K562 (cell line): ENCODE results near the gene CIAO3. TPM values are rescaled to one million over a fixed set of nuclear protein-coding genes. Genes with fewer than 3 reads are reported as not detected.

Source experiments
- ADNP ChIP-seq: fragments of 200-800 bp; sonication (Bioruptor generic); IDR thresholded peaks from 2 replicates; pipeline ENCODE4 v1.6.1; 2016; ENCODE audit warnings: missing genetic modification characterization, missing compliant biosample characterization
- CHD1 ChIP-seq: fragments of 200-600 bp; sonication (generic); IDR thresholded peaks from one replicate; pipeline ENCODE4 v1.6.1; 2012; ENCODE audit warnings: mild to moderate bottlenecking, moderate library complexity, low read length, inconsistent platforms
- CREB1 ChIP-seq, 2 experiments: sonication (generic) in 1 of 2; formaldehyde crosslinking in 1 of 2; IDR thresholded peaks; 2 replicates each; pipeline versions ENCODE4 v1.6.1 to v1.8.0; 2012 to 2022; ENCODE audit warnings: inconsistent platforms in 1 of 2, mild to moderate bottlenecking in 1 of 2, missing genetic modification reagents in 1 of 2, moderate library complexity in 1 of 2
- CSDE1 ChIP-seq, 2 experiments: fragments of 450-650 bp; IDR thresholded peaks; 2 replicates each; pipeline ENCODE4 v1.6.1; 2016; ENCODE audit warnings: mild to moderate bottlenecking in 1 of 2
- FUS ChIP-seq: fragments of 200-400 bp; formaldehyde crosslinking; optimal IDR thresholded peaks from 2 replicates; pipeline ENCODE3; 2017; ENCODE audit warnings: low read depth, low read length
- ILF3 ChIP-seq: fragments of 450-650 bp; IDR thresholded peaks from 2 replicates; pipeline ENCODE4 v1.6.1; 2018; ENCODE audit warnings: antibody characterized with exemption, mild to moderate bottlenecking, moderate library complexity, borderline replicate concordance
- IRF2 ChIP-seq: sonication (generic); formaldehyde crosslinking; IDR thresholded peaks from 2 replicates; pipeline ENCODE4 v1.8.1; 2022; ENCODE audit warnings: mild to moderate bottlenecking, missing genetic modification reagents
- KDM5B ChIP-seq: fragments of 200-600 bp; sonication (generic); IDR thresholded peaks from 2 replicates; pipeline ENCODE4 v1.6.1; 2012; ENCODE audit warnings: low read depth, mild to moderate bottlenecking, moderate library complexity, low read length, control low read depth, inconsistent platforms; ENCODE audit not compliant: insufficient replicate concordance
- MEF2D ChIP-seq: conservative IDR thresholded peaks from 2 replicates; pipeline ENCODE4 v1.6.1; 2016; ENCODE audit warnings: low read depth, missing genetic modification characterization, missing compliant biosample characterization
- POLR2B ChIP-seq: fragments of 450-650 bp; IDR thresholded peaks from 2 replicates; pipeline ENCODE4 v1.6.1; 2018; ENCODE audit warnings: low read depth; ENCODE audit not compliant: partially characterized antibody
- SFPQ ChIP-seq: fragments of 200-400 bp; formaldehyde crosslinking; IDR thresholded peaks from 2 replicates; pipeline ENCODE4 v1.6.1; 2017; ENCODE audit warnings: mild to moderate bottlenecking, low read depth, low read length, moderate library complexity
- SMARCA4 ChIP-seq: fragments of 450-650 bp; IDR thresholded peaks from 2 replicates; pipeline ENCODE4 v1.6.1; 2016
- TBP ChIP-seq: optimal IDR thresholded peaks from 2 replicates; pipeline ENCODE3; 2011; ENCODE audit warnings: low read depth, low read length, improper control_type of control experiment
- ZFX ChIP-seq: sonication (generic); formaldehyde crosslinking; IDR thresholded peaks from 2 replicates; pipeline ENCODE4 v1.8.0; 2022; ENCODE audit warnings: mild to moderate bottlenecking, missing genetic modification reagents, moderate library complexity
- ZNF232 ChIP-seq: sonication (generic); formaldehyde crosslinking; IDR thresholded peaks from 2 replicates; pipeline ENCODE4 v1.8.0; 2022; ENCODE audit warnings: mild to moderate bottlenecking, missing genetic modification reagents
- ZNF282 ChIP-seq: sonication (generic); formaldehyde crosslinking; IDR thresholded peaks from 2 replicates; pipeline ENCODE4 v1.8.1; 2023; ENCODE audit warnings: missing genetic modification reagents
- ZNF41 ChIP-seq: fragments of 250-450 bp; sonication (Bioruptor Pico); conservative IDR thresholded peaks from 2 replicates; pipeline ENCODE4 v1.4.0; 2020; ENCODE audit warnings: mild to moderate bottlenecking
- ZNF609 ChIP-seq: sonication (generic); formaldehyde crosslinking; IDR thresholded peaks from 2 replicates; pipeline ENCODE4 v1.8.1; 2023; ENCODE audit warnings: missing genetic modification reagents, mild to moderate bottlenecking, borderline replicate concordance
- polyA plus RNA-seq, 8 experiments: library from polyadenylated mRNA; depleted of rRNA in 4 of 8; stranded (reverse) in 5 of 8; unstranded in 3 of 8; fragments of >200 nt; fragmentation: Nextera tagmentation in 2 of 8; fragmentation: Illumina TruSeq in 1 of 8; extraction: Ambion mirVana in 2 of 8; extraction: Trizol in 1 of 8; gene quantifications; 2 replicates each; pipeline versions ENCODE4 v1.2.1 to v1.2.3, GENCODE V29; 2011 to 2014; ENCODE audit warnings: inconsistent platforms in 1 of 8, missing spikeins in 1 of 8
- total RNA-seq, 7 experiments: library from RNA; depleted of rRNA in 6 of 7; stranded (reverse); fragments of >200 nt in 6 of 7; fragmentation: Illumina TruSeq in 2 of 7; extraction: Trizol in 2 of 7; gene quantifications; 2 replicates each; pipeline versions ENCODE4 v1.2.1 to v1.2.3, GENCODE V29; 2011 to 2021; ENCODE audit warnings: low replicate concordance in 1 of 7

Gene CIAO3
- total and polyA plus RNA-seq, 9 of the 15 experiments (the other 6 are each of a cell fraction or from before 2014, with no cell fraction given): 2.2 to 35.6 (median 18.7) TPM

- TF ChIP-seq ZNF609 (CRISPR knock-in tag): no peak
- no peak for TF ChIP-seq ZFX (CRISPR knock-in tag)
- TF ChIP-seq TBP: no peak
- no peak for TF ChIP-seq CREB1 (IDR thresholded peaks at IDR 0.05)
- no peak for TF ChIP-seq CREB1 (CRISPR knock-in tag; IDR thresholded peaks at IDR 0.05)
- TF ChIP-seq ZNF232 (CRISPR knock-in tag): no peak
- no peak for TF ChIP-seq SMARCA4
- TF ChIP-seq POLR2B: no peak
- no peak for TF ChIP-seq KDM5B
- TF ChIP-seq ZNF41 (CRISPR knock-in tag): no peak
- TF ChIP-seq CHD1: no peak
- no peak for TF ChIP-seq ADNP
- TF ChIP-seq ILF3: no peak
- no peak for TF ChIP-seq SFPQ
- TF ChIP-seq FUS: no peak
- no peak for TF ChIP-seq ZNF282 (CRISPR knock-in tag)
- TF ChIP-seq MEF2D: peak; percentile 84
- no peak for TF ChIP-seq IRF2 (CRISPR knock-in tag)
- peak in 1 of 2 experiments; percentile 100; a peak in 2 of 4 replicates for TF ChIP-seq CSDE1 (IDR thresholded peaks at IDR 0.05)
These were observed 31.0 kb downstream of the CIAO3 start (continued) for GRCh38 chr16:709566-710499.
